Bronchial epithelial cell (primary cell): ENCODE results near the gene TERT. TPM values are rescaled to one million over a fixed set of nuclear protein-coding genes. Genes with fewer than 3 reads are reported as not detected.

Experiments used
- DNase-seq: peaks from one replicate; pipeline ENCODE4 v3.0.0-alpha.2; 2010; ENCODE audit warnings: low read depth
- FAIRE-seq: peaks from 2 replicates; lab custom pipeline; 2011; peaks lifted over from hg19 to GRCh38; lab: Jason Lieb, UNC
- H3K27me3 ChIP-seq: 2 replicates; pipeline ENCODE4 v1.5.1; 2011; ENCODE audit warnings: low read length; ENCODE audit not compliant: control insufficient read depth, insufficient read depth
- H3K36me3 ChIP-seq: 2 replicates; pipeline ENCODE4 v1.5.1; 2011; ENCODE audit warnings: low read length; ENCODE audit not compliant: control insufficient read depth, insufficient read depth
- H3K4me3 ChIP-seq: 2 replicates; pipeline ENCODE4 v1.5.1; 2011; ENCODE audit warnings: mild to moderate bottlenecking, low read depth, low read length, control low read depth
- total RNA-seq: library from RNA; depleted of rRNA; stranded (reverse); fragments of >200 nt; gene quantifications from 2 replicates; pipeline ENCODE4 v1.2.1, GENCODE V29; 2014
- TF ChIP-seq, protein P1 (sequence below): IDR thresholded peaks from 2 replicates; pipeline ENCODE4 v1.5.1; 2011; ENCODE audit warnings: mild to moderate bottlenecking, moderate library complexity, low read length, control low read depth, inconsistent platforms; ENCODE audit not compliant: insufficient read depth, severe bottlenecking

Gene TERT
- total RNA-seq, 1 donor from 2014 or later: not detected

DNA sequence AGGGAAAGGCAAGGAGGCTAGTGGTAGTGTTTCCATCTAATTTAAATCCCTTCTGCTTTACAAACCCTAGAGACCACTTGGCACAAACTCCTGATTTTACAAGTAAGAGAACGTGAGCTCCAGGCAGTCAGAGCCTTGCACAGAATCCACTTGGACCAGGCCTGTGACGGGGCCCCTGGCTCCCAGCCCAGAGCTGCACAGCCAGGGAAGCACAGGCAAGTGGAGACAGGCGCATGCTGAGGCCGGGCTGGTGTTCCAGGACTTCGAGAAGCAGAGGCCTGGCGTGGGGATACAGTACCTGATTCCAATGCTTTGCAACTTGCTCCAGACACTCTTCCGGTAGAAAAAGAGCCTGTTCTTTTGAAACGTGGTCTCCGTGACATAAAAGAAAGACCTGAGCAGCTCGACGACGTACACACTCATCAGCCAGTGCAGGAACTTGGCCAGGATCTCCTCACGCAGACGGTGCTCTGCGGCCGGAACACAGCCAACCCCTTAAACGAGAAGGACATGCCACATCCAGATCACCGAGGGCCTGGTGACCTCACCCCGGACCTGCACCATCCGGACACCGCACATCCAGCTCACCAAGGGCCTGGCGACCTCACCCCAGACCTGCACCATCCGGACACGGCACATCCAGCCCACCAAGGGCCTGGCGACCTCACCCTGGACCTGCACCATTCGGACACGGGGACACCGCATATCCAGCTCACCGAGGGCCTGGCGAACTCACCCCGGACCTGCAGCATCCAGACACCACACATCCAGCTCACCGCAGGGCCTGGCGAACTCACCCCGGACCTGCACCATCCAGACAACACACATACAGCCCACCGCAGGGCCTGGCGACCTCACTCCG, 12.5 kb downstream of the TERT start:
- TF ChIP-seq, protein P1, sequence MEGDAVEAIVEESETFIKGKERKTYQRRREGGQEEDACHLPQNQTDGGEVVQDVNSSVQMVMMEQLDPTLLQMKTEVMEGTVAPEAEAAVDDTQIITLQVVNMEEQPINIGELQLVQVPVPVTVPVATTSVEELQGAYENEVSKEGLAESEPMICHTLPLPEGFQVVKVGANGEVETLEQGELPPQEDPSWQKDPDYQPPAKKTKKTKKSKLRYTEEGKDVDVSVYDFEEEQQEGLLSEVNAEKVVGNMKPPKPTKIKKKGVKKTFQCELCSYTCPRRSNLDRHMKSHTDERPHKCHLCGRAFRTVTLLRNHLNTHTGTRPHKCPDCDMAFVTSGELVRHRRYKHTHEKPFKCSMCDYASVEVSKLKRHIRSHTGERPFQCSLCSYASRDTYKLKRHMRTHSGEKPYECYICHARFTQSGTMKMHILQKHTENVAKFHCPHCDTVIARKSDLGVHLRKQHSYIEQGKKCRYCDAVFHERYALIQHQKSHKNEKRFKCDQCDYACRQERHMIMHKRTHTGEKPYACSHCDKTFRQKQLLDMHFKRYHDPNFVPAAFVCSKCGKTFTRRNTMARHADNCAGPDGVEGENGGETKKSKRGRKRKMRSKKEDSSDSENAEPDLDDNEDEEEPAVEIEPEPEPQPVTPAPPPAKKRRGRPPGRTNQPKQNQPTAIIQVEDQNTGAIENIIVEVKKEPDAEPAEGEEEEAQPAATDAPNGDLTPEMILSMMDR: no peak
- FAIRE-seq (no peak), DNase-seq (peak; percentile 63)
- Histone ChIP-seq H3K4me3 (no peak overlapping the region), H3K36me3 (no peaks in the 10 kb centered on the region), H3K27me3 (no peaks in the 10 kb centered on the region)

DNA sequence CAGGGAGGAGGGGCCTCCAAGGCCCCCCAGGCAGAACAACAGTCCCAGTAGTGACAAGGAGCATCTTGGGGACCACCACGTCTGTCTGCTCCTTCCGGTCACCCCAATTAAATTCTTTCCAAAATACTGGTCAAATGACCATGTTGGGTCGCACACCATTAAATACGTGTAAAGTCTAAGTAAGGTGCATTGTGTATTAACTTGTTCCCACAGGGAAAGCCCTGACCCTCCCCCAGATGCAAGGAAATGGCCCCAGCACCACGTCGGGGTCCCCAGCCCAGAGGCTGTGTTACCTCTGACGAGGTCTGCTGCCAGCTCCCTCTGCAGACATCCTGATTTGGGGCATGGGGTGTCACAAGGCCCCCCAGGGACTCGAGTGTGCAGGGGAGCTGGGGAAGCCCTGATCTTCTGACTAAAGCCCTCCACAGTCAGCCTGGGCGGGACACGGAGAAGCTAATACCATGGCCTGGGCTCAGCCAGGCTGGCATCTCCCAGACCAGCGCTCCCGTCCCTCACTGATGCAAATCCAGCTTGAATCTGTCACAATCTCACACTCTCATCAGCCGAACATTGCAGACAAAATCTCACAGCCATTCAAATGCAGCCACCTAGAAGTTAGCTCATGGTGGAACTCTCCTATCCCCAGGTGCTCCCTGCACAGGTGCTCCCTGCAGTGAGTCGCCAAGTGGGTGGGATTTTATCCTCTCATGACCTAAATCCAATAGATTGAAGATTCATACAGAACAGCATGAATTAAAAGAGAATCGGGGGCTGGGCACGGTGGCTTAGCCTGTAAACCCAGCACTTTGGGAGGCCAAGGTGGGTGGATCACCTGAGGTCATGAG, 13.6 kb downstream of the TERT start:
- FAIRE-seq (no peak), DNase-seq (no peak)
- no peak overlapping the region for H3K4me3 ChIP-seq
- TF ChIP-seq, protein P1: no peak
- H3K27me3 ChIP-seq: no peaks in the 10 kb centered on the region
- H3K36me3 ChIP-seq: no peaks in the 10 kb centered on the region

GRCh38 chr5:1280177-1281037, 14.5 kb downstream of the TERT start:
- TF ChIP-seq, protein P1: no peak
- FAIRE-seq (no peak), DNase-seq (no peak)
- Histone ChIP-seq H3K27me3 (no peaks in the 10 kb centered on the region), H3K4me3 (no peak overlapping the region), H3K36me3 (no peaks in the 10 kb centered on the region)

- FAIRE-seq: no peak
- TF ChIP-seq, protein P1: no peak
- no peaks in the 10 kb centered on the region for H3K36me3 ChIP-seq
- DNase-seq: no peak
- no peak overlapping the region for H3K4me3 ChIP-seq
- H3K27me3 ChIP-seq: no peaks in the 10 kb centered on the region
Measured at GRCh38 chr5:1279443-1280151, 15.3 kb downstream of the TERT start.
